Nucleus accumbens (tissue), 56 donors: ENCODE measurements around the gene TTC9C.
A peak's percentile ranks its signal among the peaks of the same experiment; 100 is the strongest.
"Not testable (repeated sequence)": the region's sequence is repeated elsewhere in the genome, so short reads cannot be mapped to it uniquely, and the experiment has no call there.

ENCODE experiments used
- DNase-seq, 56 donors: peaks; one replicate each; lab custom pipeline; 2025; lab: John Stamatoyannopoulos, UW

TTC9C gene

GRCh38 chr11:62728171-62728988, at the start of gene TTC9C:
Gene TTC9C, plus strand, starts transcription at chr11:62728486. Its CDS starts 363 bp downstream, at chr11:62728849.
- DNase-seq: peak in 55 of 56 donors; percentile 56 to 93 (median 82)

GRCh38 chr11:62678770-62679696, 49.3 kb upstream of the TTC9C start, which contains the start of gene UBXN1:
Gene UBXN1, minus strand, starts transcription at chr11:62679073. Its CDS starts 150 bp downstream, at chr11:62678923.
- DNase-seq: peak in 54 of 56 donors; percentile 45 to 93 (median 84)

- DNase-seq: no peak
Measured at GRCh38 chr11:62680825-62681240, 47.5 kb upstream of the TTC9C start.

GRCh38 chr11:62682518-62682917, 45.8 kb upstream of the TTC9C start:
- no peak for DNase-seq

GRCh38 chr11:62687508-62688396, 40.5 kb upstream of the TTC9C start:
- no peak for DNase-seq

GRCh38 chr11:62688491-62688890, 39.8 kb upstream of the TTC9C start:
- no peak for DNase-seq

- peak in 32 of 56 donors; percentile 7 to 75 (median 38) for DNase-seq
Measured at GRCh38 chr11:62689421-62690183, 38.7 kb upstream of the TTC9C start, which contains the start of gene LRRN4CL. Gene LRRN4CL, minus strand, starts transcription at chr11:62689530. Its CDS starts 1,022 bp downstream, at chr11:62688508.

- DNase-seq: not testable (repeated sequence)
Measured at GRCh38 chr11:62693624-62694023, 34.7 kb upstream of the TTC9C start.

GRCh38 chr11:62694455-62695167, 33.7 kb upstream of the TTC9C start:
- peak in 47 of 56 donors; percentile 2 to 77 (median 38) for DNase-seq

- DNase-seq: no peak
Measured at GRCh38 chr11:62702246-62702645, 26.0 kb upstream of the TTC9C start.

GRCh38 chr11:62703921-62704320, 24.4 kb upstream of the TTC9C start:
- DNase-seq: not testable (repeated sequence)

GRCh38 chr11:62705413-62705812, 22.9 kb upstream of the TTC9C start:
- DNase-seq: no peak

- DNase-seq: peak; percentile 61 to 98 (median 92)
Measured at GRCh38 chr11:62705880-62706849, 22.1 kb upstream of the TTC9C start.

- DNase-seq: peak in 3 of 56 donors; percentile 40 to 53 (median 42)
Measured at GRCh38 chr11:62706850-62707247, 21.4 kb upstream of the TTC9C start.

- peak in 55 of 56 donors; percentile 25 to 96 (median 80) for DNase-seq
Measured at GRCh38 chr11:62707277-62707861, 20.9 kb upstream of the TTC9C start, which contains the start of the genes BSCL2 and GNG3. Gene BSCL2, minus strand, starts transcription at chr11:62707424. Its CDS starts 229 bp downstream, at chr11:62707195. Gene GNG3, plus strand, starts transcription at chr11:62707676. Its CDS starts 620 bp downstream, at chr11:62708296.

- peak in 3 of 56 donors; percentile 10 to 26 (median 15) for DNase-seq
Measured at GRCh38 chr11:62708392-62708791, 19.9 kb upstream of the TTC9C start.
